TTC549 (cell line): ENCODE results near the gene SSTR3.

Experiments
- FAIRE-seq: peaks from 2 replicates; lab custom pipeline; 2012; peaks lifted over from hg19 to GRCh38; lab: Jason Lieb, UNC

SSTR3 gene

GRCh38 chr22:37229012-37229804 is 16.9 kb upstream of the SSTR3 start:
- no peak for FAIRE-seq

GRCh38 chr22:37228106-37229011 is 16.1 kb upstream of the SSTR3 start:
- FAIRE-seq, result no peak

GRCh38 chr22:37226514-37226913 is 14.2 kb upstream of the SSTR3 start:
- no peak for FAIRE-seq

GRCh38 chr22:37226087-37226486 is 13.8 kb upstream of the SSTR3 start:
- FAIRE-seq, result no peak

GRCh38 chr22:37225481-37225880 is 13.2 kb upstream of the SSTR3 start:
- no peak for FAIRE-seq

GRCh38 chr22:37224757-37225420 is 12.6 kb upstream of the SSTR3 start:
- no peak for FAIRE-seq

- no peak for FAIRE-seq
Measured at GRCh38 chr22:37223965-37224551, 11.8 kb upstream of the SSTR3 start.

- no peak for FAIRE-seq
Measured at GRCh38 chr22:37222440-37222971, 10.2 kb upstream of the SSTR3 start.

GRCh38 chr22:37221424-37222333 is 9.4 kb upstream of the SSTR3 start:
- FAIRE-seq, result no peak

- FAIRE-seq, result no peak
Measured at GRCh38 chr22:37220543-37220981, 8.3 kb upstream of the SSTR3 start.

GRCh38 chr22:37219533-37219932 is 7.3 kb upstream of the SSTR3 start:
- FAIRE-seq, result no peak

GRCh38 chr22:37218771-37219411 is 6.6 kb upstream of the SSTR3 start:
- no peak for FAIRE-seq

- no peak for FAIRE-seq
Measured at GRCh38 chr22:37218399-37218770, 6.1 kb upstream of the SSTR3 start.

GRCh38 chr22:37215890-37216289 is 3.6 kb upstream of the SSTR3 start:
- no peak for FAIRE-seq

- no peak for FAIRE-seq
Measured at GRCh38 chr22:37214731-37215030, 2.4 kb upstream of the SSTR3 start.

- FAIRE-seq, result no peak
Measured at GRCh38 chr22:37213941-37214730, 1.9 kb upstream of the SSTR3 start.

- FAIRE-seq, result no peak
Measured at GRCh38 chr22:37213218-37213855, 1.1 kb upstream of the SSTR3 start.

- no peak for FAIRE-seq
Measured at GRCh38 chr22:37211866-37212173, 457 bp downstream of the SSTR3 start.

GRCh38 chr22:37211075-37211865 is 1.0 kb downstream of the SSTR3 start:
- no peak for FAIRE-seq
